ENCODE results near the gene OOSP2.

Gene OOSP2

DNA sequence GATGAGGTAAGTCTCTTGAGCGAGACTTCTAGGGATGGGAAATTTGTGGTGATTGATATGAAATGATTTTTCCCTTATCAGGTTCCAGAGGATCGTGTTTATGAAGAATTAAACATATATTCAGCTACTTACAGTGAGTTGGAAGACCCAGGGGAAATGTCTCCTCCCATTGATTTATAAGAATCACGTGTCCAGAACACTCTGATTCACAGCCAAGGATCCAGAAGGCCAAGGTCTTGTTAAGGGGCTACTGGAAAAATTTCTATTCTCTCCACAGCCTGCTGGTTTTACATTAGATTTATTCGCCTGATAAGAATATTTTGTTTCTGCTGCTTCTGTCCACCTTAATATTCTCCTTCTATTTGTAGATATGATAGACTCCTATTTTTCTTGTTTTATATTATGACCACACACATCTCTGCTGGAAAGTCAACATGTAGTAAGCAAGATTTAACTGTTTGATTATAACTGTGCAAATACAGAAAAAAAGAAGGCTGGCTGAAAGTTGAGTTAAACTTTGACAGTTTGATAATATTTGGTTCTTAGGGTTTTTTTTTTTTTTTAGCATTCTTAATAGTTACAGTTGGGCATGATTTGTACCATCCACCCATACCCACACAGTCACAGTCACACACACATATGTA is 55.4 kb downstream of the OOSP2 start:
- Histone ChIP-seq H3K4me1 (ENCODE audit: insufficient read depth, low read length, severe bottlenecking) (no peaks in the 10 kb centered on the region), H3K9me2 (ENCODE audit: low read depth, low read length) (no peaks in the 10 kb centered on the region), H3K36me3 (ENCODE audit: insufficient read depth, low read length) (no peaks in the 10 kb centered on the region), H3K4me3 (ENCODE audit: low read depth, low read length, poor library complexity, severe bottlenecking) (no peak overlapping the region), H4K20me1 (ENCODE audit: insufficient read depth, low read length) (no peaks in the 10 kb centered on the region), H3K4me2 (ENCODE audit: low read length) (no peak overlapping the region), H3K9me3 (ENCODE audit: low read length) (no peaks in the 10 kb centered on the region), H3K27me3 (ENCODE audit: insufficient read depth, low read length) (no peaks in the 10 kb centered on the region), H2AFZ (ENCODE audit: low read length) (no peak overlapping the region), H3K27ac (ENCODE audit: low read depth, low read length, poor library complexity, severe bottlenecking) (no peak overlapping the region), H3F3A (ENCODE audit: insufficient read depth, low read length) (no peaks in the 10 kb centered on the region), H3K9ac (ENCODE audit: low read length) (no peak overlapping the region), H3K79me2 (ENCODE audit: insufficient read depth, low read length) (no peaks in the 10 kb centered on the region)
- TF ChIP-seq, protein P1, sequence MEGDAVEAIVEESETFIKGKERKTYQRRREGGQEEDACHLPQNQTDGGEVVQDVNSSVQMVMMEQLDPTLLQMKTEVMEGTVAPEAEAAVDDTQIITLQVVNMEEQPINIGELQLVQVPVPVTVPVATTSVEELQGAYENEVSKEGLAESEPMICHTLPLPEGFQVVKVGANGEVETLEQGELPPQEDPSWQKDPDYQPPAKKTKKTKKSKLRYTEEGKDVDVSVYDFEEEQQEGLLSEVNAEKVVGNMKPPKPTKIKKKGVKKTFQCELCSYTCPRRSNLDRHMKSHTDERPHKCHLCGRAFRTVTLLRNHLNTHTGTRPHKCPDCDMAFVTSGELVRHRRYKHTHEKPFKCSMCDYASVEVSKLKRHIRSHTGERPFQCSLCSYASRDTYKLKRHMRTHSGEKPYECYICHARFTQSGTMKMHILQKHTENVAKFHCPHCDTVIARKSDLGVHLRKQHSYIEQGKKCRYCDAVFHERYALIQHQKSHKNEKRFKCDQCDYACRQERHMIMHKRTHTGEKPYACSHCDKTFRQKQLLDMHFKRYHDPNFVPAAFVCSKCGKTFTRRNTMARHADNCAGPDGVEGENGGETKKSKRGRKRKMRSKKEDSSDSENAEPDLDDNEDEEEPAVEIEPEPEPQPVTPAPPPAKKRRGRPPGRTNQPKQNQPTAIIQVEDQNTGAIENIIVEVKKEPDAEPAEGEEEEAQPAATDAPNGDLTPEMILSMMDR (IDR thresholded peaks at IDR 0.05; ENCODE audit: low read length): no peak
- TF ChIP-seq EZH2 (IDR thresholded peaks at IDR 0.05; ENCODE audit: borderline replicate concordance, low read length): no peak

- no peaks in the 10 kb centered on the region for H3K27me3 ChIP-seq (ENCODE audit: insufficient read depth, low read length)
Measured at GRCh38 chr11:60097189-60097588, 57.0 kb downstream of the OOSP2 start.

More at GRCh38 chr11:60097189-60097588, 57.0 kb downstream of the OOSP2 start:
- Histone ChIP-seq H4K20me1 (ENCODE audit: insufficient read depth, low read length) (no peaks in the 10 kb centered on the region), H3K36me3 (ENCODE audit: insufficient read depth, low read length) (no peaks in the 10 kb centered on the region), H3K9me3 (ENCODE audit: low read length) (no peaks in the 10 kb centered on the region), H3K4me2 (ENCODE audit: low read length) (no peak overlapping the region), H3K4me3 (ENCODE audit: low read depth, low read length, poor library complexity, severe bottlenecking) (no peak overlapping the region), H3F3A (ENCODE audit: insufficient read depth, low read length) (no peaks in the 10 kb centered on the region), H3K79me2 (ENCODE audit: insufficient read depth, low read length) (no peaks in the 10 kb centered on the region), H3K4me1 (ENCODE audit: insufficient read depth, low read length, severe bottlenecking) (no peaks in the 10 kb centered on the region), H3K9ac (ENCODE audit: low read length) (no peak overlapping the region), H3K27ac (ENCODE audit: low read depth, low read length, poor library complexity, severe bottlenecking) (no peak overlapping the region), H3K9me2 (ENCODE audit: low read depth, low read length) (no peaks in the 10 kb centered on the region), H2AFZ (ENCODE audit: low read length) (no peak overlapping the region)
- TF ChIP-seq EZH2 (IDR thresholded peaks at IDR 0.05; ENCODE audit: borderline replicate concordance, low read length): no peak
- TF ChIP-seq, protein P1 (IDR thresholded peaks at IDR 0.05; ENCODE audit: low read length): no peak

All from OCI-LY1 (cell line).